HG03108 (cell line): ENCODE data around the gene GALNT11.

Experiments used
- ATAC-seq: cut with Tn5 transposase; IDR thresholded peaks from one replicate; pipeline ENCODE4 v1.9.1; 2021; ENCODE audit warnings: moderate library complexity; ENCODE audit not compliant: unreplicated experiment

The GALNT11 gene

DNA sequence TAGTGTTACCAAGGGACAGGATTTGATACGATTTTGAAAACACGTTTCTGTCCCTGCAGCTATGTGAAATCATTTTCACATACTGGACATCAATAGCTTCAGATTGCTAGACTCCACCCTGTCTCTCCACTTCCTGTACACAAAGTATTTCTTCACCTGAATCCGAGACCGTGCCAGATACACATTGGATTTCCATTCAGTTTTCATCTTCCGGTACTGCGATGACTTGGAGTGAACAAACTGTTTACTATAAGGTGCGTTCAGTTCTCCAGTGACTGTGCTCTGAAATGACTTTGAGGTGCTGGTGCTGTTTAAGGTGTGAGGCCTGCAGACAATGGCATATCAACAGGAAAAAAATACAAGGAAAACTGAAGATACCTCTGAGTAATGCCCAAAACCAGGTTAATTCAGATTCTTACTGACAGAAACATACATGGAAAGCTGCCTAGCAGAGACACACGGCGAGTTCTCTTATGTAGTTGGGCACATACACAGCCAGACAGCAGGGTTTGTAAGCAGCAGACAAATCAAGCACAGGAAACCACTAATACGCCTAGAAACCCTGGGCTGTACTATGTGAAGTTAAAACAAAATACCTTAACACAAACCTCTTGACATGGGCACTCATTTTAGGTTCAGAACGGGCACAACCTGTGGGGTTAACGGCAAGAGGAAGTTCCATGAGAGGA, 119.2 kb downstream of the GALNT11 start:
- ATAC-seq: no peak

DNA sequence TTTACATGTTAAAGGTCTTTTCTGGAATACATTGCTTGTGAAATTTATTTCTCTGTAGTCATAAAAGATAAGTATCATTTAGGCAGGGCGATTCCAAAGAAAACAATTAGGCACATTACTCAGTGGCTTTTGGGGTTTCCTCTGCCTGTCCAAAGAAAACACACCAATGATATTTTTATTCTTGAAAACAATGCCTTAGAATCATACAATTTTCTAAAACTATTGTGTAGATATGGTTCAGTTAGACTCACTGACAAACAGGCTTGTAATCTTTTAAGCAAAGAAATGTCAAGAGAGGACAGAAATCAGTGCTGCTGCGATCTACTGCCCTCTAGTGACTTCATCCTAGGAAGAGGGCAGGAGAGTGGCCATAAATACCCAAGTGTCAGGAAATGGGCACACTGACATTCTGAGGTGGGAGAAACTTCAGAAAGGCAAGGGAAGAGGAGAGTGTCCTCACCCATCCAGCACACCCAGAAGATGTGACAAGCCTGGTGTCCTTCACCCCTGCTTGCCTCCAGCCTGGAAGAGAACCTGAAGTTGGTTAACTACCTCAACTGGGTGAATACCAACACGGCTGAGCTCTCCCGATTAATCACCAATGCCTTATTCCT, 120.5 kb downstream of the GALNT11 start:
- ATAC-seq: no peak

DNA sequence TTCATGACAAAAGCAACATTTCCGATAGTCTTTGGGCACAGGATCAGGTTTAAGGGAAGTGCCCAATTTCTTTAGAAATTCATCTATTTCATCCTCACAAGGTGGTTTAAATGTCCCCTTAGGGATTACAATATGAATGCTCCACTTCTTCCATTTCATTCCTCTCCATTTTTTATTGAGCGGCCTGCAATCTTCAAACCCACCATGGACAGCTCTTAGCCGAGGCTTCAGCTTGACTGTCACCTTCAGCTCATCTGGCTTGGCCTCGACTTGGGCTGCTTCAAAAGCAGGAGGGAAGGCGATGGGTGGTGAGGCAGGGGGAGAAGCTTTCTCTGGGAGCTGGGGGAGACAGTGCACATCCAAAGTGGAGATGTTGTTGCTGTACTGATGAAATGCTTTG, 123.2 kb downstream of the GALNT11 start:
- ATAC-seq: no peak

DNA sequence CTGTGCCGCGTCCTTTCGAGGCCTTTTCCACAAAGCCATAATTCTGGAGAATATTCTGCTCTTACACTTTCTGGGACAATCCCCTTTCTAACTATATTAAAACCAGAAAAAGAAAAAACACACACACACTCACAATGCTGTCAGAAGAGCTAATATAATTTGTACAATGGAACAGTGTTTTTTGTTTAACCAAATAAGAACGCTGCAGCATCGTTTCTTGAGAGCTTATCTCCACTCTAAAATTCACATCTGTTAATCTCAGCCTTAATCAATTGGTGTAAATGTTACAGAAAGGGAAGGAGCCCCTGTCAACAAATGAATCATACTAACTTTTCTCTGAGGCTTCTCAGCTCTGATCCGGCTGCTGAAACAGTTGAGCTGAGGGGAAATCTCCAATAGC, 123.9 kb downstream of the GALNT11 start:
- no peak for ATAC-seq

DNA sequence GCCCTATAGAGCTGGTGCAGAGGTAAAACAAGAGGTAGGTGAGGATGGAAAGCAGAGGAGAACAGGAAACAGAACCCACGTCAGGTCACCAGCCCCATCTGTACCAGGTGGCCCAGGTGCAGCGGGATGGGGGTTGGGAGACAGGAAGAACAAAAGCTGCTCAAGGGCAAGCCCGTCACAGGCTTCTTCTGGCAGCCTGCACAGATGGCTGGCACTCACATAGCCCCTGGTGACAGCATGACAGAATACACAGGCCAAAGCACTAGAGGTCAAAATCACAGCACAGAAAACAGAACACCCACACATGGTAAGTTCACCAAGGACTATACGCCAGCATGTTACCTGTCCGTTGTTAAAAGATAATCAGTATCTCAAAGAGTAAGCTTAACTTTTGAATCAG, 126.8 kb downstream of the GALNT11 start:
- ATAC-seq: no peak

DNA sequence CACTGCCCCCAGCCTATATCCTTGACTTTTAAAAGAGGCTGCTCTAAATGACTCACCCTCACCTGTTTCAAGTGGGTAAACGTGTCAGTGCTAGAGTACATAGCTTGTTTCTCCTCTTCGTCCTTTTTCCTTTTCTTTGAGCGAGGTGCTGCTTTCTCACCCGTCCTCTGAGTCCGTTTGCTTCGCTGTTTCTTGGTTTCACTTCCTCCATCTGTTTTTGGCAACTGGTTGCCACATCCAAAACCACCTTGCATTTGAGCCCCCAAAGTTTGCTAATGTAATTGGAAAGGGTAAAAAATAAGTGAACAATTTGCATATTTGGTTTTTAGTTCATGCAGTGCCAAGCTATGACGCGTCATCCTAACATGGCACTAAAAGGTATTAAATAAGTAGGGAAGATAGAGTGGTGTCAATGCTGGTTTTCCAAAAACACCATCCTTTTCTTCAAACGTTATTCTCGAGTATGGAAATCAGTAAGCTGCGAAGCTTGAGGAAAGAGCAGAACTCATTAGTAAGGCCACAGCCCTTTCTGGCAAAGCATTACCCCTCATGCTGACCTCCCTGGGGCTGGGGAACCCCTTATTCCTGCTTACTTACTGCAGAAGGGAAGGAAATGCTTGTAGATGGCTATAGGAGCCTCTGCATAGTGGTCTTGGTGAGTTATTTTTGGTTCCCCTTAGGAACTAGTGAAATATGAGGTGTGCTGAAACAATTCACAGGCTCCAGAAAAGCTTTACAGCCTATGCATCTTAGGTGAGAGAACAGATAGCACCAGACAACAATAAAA, 133.5 kb downstream of the GALNT11 start:
- ATAC-seq: peak; percentile 91

DNA sequence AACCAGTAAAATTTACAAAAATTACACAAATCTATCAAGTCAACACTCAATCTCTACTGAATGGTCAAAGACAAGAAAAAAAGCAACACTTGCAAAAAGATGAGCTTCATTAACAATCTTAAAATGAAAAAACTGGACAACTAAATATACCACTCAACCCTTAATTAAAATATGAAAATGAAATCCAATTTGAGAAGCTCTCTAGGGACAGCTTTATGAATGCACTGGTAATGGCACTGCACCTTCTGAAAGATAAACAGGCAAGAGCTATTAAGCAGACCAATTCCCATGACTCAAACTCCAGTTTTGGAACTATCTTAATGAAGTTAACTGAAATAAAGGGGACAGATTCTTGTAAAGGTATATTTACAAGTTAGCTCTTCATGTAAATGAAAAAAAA, 135.7 kb downstream of the GALNT11 start:
- ATAC-seq: no peak

DNA sequence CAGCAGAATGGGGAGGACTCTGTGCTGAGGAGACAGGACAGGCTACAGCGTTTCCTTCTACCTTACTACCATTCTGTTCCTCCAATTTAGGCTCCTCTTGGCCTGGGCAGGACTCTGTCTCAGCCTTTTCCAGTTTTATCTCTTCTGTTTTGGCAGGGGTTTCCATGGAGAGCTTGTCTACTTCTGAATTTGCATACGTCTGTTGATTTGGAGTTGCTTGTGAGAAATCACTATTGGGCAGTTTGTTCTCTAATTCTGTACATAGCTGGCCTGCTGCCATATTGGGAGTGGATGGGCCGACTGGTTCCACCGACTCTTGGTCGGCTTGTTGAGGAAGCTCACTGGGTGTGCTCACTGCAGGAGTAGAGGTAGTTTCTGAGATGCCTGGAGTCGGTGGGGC, 136.8 kb downstream of the GALNT11 start:
- no peak for ATAC-seq
